BLaER1 (cell line): ENCODE results near the gene MREG.

Experiments used
- H3K27ac ChIP-seq: shearing (Covaris generic); formaldehyde crosslinking; 2 replicates; pipeline ENCODE4 v1.8.1; 2022
- H3K27me3 ChIP-seq: shearing (Covaris generic); formaldehyde crosslinking; 2 replicates; pipeline ENCODE4 v1.8.1; 2022
- H3K36me3 ChIP-seq: shearing (Covaris generic); formaldehyde crosslinking; 2 replicates; pipeline ENCODE4 v1.8.1; 2022
- H3K4me1 ChIP-seq: shearing (Covaris generic); formaldehyde crosslinking; 2 replicates; pipeline ENCODE4 v1.8.1; 2022
- H3K4me2 ChIP-seq: shearing (Covaris generic); formaldehyde crosslinking; 2 replicates; pipeline ENCODE4 v1.8.1; 2022
- H3K4me3 ChIP-seq: shearing (Covaris generic); formaldehyde crosslinking; 2 replicates; pipeline ENCODE4 v1.8.1; 2022
- H3K9ac ChIP-seq: shearing (Covaris generic); formaldehyde crosslinking; 2 replicates; pipeline ENCODE4 v1.8.1; 2022
- H3K9me3 ChIP-seq: shearing (Covaris generic); formaldehyde crosslinking; 2 replicates; pipeline ENCODE4 v1.8.1; 2022
- H4K20me1 ChIP-seq: shearing (Covaris generic); formaldehyde crosslinking; 2 replicates; pipeline ENCODE4 v1.8.1; 2022
- Cebpa-rat ChIP-seq: shearing (Covaris generic); IDR thresholded peaks from 2 replicates; pipeline ENCODE4 v1.8.1; 2022

The MREG gene

DNA sequence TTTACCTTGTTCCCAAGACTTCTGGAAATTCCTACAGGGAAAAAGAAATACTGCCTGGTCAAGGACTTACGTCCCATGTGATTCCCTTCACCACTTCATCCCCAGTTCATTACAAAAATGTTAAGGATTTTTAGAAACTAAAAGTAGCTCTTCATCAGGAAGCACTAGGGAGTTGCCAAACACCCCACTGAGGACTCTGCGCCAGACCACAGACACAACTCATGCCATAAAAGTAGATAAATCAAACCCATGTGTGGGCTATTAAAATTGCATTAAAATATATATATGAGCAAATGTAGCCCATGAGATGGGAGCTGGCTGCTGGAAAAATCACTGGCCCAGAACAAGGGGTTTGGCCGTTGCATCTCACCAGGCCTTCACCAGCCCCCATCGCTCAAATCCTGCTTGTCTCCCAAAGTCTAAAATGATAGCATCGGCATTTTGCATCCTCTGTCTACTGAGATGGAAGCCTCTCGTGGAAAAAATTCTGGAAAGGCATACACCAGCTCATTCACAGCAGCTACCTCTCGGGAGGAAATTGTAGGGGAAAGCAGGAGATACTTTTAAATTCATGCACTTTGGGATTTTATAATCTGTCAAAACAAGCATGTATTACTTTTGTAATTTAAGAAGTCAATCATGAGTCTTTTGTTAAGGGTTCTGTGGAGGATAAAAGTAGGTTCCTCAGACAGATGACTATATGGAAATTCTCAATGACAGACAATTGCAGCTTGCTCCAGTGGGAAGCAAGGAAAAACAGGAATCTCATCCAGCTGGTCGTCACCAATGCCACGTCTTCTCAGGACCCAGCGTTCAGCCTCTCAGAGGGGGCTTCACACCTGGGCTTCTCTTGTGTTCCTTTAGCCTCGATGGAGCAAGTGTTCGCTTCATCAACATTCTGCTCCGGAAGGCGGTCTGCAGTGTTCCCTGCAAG, 113.9 kb downstream of the MREG start:
- H3K4me2 ChIP-seq: no peak overlapping the region
- no peak overlapping the region for H3K27ac ChIP-seq
- no peaks in the 10 kb centered on the region for H3K4me1 ChIP-seq
- H3K9me3 ChIP-seq: no peaks in the 10 kb centered on the region
- no peaks in the 10 kb centered on the region for H4K20me1 ChIP-seq
- H3K36me3 ChIP-seq: no peaks in the 10 kb centered on the region
- no peak for TF ChIP-seq Cebpa-rat
- no peaks in the 10 kb centered on the region for H3K27me3 ChIP-seq
- no peak overlapping the region for H3K9ac ChIP-seq
- H3K4me3 ChIP-seq: no peak overlapping the region

DNA sequence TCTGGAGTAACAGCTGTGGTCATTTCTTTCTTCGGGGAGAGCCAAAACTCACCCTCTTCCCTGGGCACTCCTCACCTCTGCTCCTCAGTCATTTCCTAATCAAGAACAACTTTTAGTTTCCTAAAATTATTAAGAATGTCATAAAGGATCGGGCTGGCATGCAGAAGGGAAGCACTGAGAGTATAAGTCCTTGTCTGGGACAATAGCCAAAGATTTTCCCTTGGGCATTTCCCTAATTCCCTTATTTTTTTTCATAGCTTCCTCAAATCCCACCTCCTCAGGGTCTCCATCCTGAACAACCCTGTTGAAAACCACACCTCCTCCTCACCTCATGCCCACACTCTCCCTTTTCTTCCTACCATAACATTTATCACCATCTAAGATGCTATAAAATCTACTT, 115.0 kb downstream of the MREG start:
- no peaks in the 10 kb centered on the region for H3K9me3 ChIP-seq

DNA sequence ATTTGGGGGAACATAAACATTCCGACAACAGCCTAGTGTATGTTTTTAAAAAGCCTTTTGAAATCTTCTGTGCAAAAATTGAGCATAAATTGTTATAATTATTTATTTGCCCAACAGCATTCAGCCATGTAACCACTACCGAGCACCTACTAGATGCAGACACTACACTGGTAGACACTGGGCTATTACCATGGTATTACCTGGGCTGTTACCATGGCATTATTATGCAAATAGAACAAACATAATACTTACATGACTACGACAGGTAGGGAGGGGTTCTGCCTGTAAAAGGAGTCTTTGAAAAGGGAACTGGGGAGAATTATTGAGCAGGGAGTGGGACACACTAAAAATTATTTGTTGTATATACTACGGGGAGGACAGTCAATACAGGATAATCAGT, 116.4 kb downstream of the MREG start:
- no peak overlapping the region for H3K9ac ChIP-seq
- H3K4me2 ChIP-seq: no peak overlapping the region
- no peaks in the 10 kb centered on the region for H3K4me1 ChIP-seq
- no peaks in the 10 kb centered on the region for H4K20me1 ChIP-seq
- no peak overlapping the region for H3K27ac ChIP-seq
- H3K9me3 ChIP-seq: no peaks in the 10 kb centered on the region
- no peak overlapping the region for H3K4me3 ChIP-seq
- no peaks in the 10 kb centered on the region for H3K36me3 ChIP-seq
- no peak for TF ChIP-seq Cebpa-rat
- no peaks in the 10 kb centered on the region for H3K27me3 ChIP-seq

More for the DNA sequence above, 115.0 kb downstream of the MREG start:
- Histone ChIP-seq H3K27me3 (no peaks in the 10 kb centered on the region), H3K9ac (no peak overlapping the region), H4K20me1 (no peaks in the 10 kb centered on the region), H3K4me1 (no peaks in the 10 kb centered on the region), H3K4me3 (no peak overlapping the region), H3K4me2 (no peak overlapping the region), H3K36me3 (no peaks in the 10 kb centered on the region), H3K27ac (no peak overlapping the region)
- TF ChIP-seq Cebpa-rat: no peak

DNA sequence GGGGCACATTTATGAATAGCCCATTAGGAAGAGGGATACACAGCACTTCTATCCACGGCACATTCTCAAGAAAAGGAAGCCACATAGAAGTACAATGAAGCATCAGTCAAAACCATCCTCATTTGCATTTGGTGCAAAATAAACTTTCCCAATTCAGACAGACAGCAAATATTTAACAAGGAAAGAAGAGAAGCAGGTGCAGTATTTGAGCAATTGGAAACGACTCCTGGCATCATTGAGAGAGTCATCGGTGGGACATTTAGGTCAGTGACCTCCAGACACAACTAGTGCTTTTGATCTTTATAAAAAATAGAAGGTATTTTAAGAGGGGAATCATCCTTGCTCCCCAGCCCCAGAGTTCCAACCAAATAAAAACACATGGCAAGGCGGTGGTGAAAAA, 118.0 kb downstream of the MREG start:
- H3K36me3 ChIP-seq: no peaks in the 10 kb centered on the region
- H3K4me2 ChIP-seq: no peak overlapping the region
- no peaks in the 10 kb centered on the region for H4K20me1 ChIP-seq
- H3K27ac ChIP-seq: no peak overlapping the region
- no peaks in the 10 kb centered on the region for H3K4me1 ChIP-seq
- no peak overlapping the region for H3K4me3 ChIP-seq
- no peak overlapping the region for H3K9ac ChIP-seq
- TF ChIP-seq Cebpa-rat: no peak
- H3K9me3 ChIP-seq: no peaks in the 10 kb centered on the region
- no peaks in the 10 kb centered on the region for H3K27me3 ChIP-seq
